SK-N-SH treated with all-trans-retinoic acid at 6 μM for 48 hours (cell line): ENCODE results near the gene LRRC53.

Source experiments
- ARNTL ChIP-seq: fragments of 450-650 bp; formaldehyde crosslinking; IDR thresholded peaks from 2 replicates; pipeline ENCODE4 v1.5.0; 2020; ENCODE audit warnings: low read depth, mild to moderate bottlenecking, moderate library complexity, borderline replicate concordance
- CREB5 ChIP-seq: fragments of 250-450 bp; sonication (Bioruptor Pico); IDR thresholded peaks from 2 replicates; pipeline ENCODE4 v1.5.1; 2020; ENCODE audit warnings: low read depth, mild to moderate bottlenecking, moderate library complexity
- CSDC2 ChIP-seq: fragments of 250-450 bp; sonication (Bioruptor Pico); IDR thresholded peaks from 2 replicates; pipeline ENCODE4 v1.5.0; 2020; ENCODE audit warnings: mild to moderate bottlenecking, moderate library complexity
- OSR1 ChIP-seq: fragments of 250-450 bp; sonication (Bioruptor Pico); IDR thresholded peaks from 2 replicates; pipeline ENCODE4 v1.8.0; 2022; ENCODE audit warnings: moderate library complexity, mild to moderate bottlenecking, inconsistent platforms
- PATZ1 ChIP-seq: fragments of 250-450 bp; sonication (Bioruptor Pico); IDR thresholded peaks from 2 replicates; pipeline ENCODE4 v1.8.0; 2020; ENCODE audit warnings: mild to moderate bottlenecking, moderate library complexity, borderline replicate concordance
- POU6F1 ChIP-seq: fragments of 250-450 bp; sonication (Bioruptor Pico); IDR thresholded peaks from 2 replicates; pipeline ENCODE4 v1.8.0; 2021; ENCODE audit warnings: low read depth, mild to moderate bottlenecking, moderate library complexity, borderline replicate concordance
- PPARA ChIP-seq: fragments of 250-450 bp; sonication (Bioruptor Pico); IDR thresholded peaks from 2 replicates; pipeline ENCODE4 v1.5.0; 2020; ENCODE audit warnings: mild to moderate bottlenecking, borderline replicate concordance
- ZC3H10 ChIP-seq: fragments of 250-450 bp; sonication (Bioruptor Pico); IDR thresholded peaks from 2 replicates; pipeline ENCODE4 v1.5.1; 2021; ENCODE audit warnings: mild to moderate bottlenecking, moderate library complexity
- ZFP3 ChIP-seq: fragments of 250-450 bp; sonication (Bioruptor Pico); IDR thresholded peaks from 2 replicates; pipeline ENCODE4 v1.5.0; 2020; ENCODE audit warnings: mild to moderate bottlenecking, moderate library complexity
- ZFP30 ChIP-seq: fragments of 450-650 bp; formaldehyde crosslinking; IDR thresholded peaks from 2 replicates; pipeline ENCODE4 v1.5.0; 2022; ENCODE audit warnings: mild to moderate bottlenecking, moderate library complexity

GRCh38 chr1:74513411-74514300, 1.2 kb upstream of the LRRC53 start:
- TF ChIP-seq ZC3H10: no peak
- no peak for TF ChIP-seq ZFP30 (CRISPR knock-in tag)
- no peak for TF ChIP-seq ZFP3 (CRISPR knock-in tag)
- no peak for TF ChIP-seq ARNTL (CRISPR knock-in tag)
- no peak for TF ChIP-seq POU6F1 (CRISPR knock-in tag)
- no peak for TF ChIP-seq CSDC2 (CRISPR knock-in tag)
- no peak for TF ChIP-seq PPARA (CRISPR knock-in tag)
- no peak for TF ChIP-seq CREB5 (CRISPR knock-in tag)
- no peak for TF ChIP-seq PATZ1 (CRISPR knock-in tag)
- TF ChIP-seq OSR1 (CRISPR knock-in tag): no peak
